Measurements from ENCODE around the gene POLD4.

Gene POLD4

DNA sequence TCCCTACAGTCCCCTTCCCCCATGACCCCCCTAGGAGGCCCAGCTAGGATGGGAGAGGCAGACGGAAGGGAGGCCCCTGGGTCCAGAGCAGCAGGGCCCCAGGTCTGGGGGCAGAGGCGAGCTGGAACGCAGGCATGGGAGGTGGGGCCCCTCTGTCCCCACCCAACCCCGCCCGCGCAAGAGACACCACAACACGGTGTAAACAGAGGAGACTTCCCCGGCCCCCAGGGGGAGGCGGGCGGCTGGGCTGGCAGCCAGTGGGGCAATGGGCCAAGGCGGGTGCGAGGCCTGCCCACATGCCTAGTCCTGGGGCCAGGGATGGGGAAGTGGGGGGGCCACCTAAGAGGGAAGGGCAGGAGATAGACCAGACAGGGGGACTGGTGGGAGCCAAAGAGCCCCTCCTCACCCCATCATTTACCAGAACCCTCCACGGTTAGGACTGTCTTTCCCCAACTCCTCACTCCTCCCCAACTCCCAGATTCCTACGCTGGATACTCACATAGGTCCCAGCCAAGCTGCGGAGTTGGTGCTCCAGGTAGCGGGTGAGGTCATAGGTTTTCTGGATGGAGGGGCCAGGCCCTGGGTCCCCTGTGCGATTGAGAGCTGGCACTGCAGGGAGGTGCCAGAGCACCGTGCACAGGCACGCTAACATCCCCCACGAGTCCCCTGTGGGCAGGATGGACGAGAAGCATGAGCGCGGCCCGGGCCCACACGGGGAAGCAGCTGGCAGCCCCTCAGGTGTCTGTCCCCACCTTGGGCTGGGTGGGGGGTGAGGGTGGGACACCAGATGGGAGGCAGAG lies 13.8 kb upstream of the POLD4 start:
- no peak for DNase-seq (ENCODE audit: low spot score)
- TF ChIP-seq, protein P1, sequence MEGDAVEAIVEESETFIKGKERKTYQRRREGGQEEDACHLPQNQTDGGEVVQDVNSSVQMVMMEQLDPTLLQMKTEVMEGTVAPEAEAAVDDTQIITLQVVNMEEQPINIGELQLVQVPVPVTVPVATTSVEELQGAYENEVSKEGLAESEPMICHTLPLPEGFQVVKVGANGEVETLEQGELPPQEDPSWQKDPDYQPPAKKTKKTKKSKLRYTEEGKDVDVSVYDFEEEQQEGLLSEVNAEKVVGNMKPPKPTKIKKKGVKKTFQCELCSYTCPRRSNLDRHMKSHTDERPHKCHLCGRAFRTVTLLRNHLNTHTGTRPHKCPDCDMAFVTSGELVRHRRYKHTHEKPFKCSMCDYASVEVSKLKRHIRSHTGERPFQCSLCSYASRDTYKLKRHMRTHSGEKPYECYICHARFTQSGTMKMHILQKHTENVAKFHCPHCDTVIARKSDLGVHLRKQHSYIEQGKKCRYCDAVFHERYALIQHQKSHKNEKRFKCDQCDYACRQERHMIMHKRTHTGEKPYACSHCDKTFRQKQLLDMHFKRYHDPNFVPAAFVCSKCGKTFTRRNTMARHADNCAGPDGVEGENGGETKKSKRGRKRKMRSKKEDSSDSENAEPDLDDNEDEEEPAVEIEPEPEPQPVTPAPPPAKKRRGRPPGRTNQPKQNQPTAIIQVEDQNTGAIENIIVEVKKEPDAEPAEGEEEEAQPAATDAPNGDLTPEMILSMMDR (IDR thresholded peaks at IDR 0.05; ENCODE audit: borderline replicate concordance, control extremely low read depth, extremely low read depth, insufficient read depth, missing control alignments), result no peak
- in situ Hi-C loops (cut with MboI; ENCODE audit: low sequenced_read_pairs, unreplicated experiment), result no loop called here

DNA sequence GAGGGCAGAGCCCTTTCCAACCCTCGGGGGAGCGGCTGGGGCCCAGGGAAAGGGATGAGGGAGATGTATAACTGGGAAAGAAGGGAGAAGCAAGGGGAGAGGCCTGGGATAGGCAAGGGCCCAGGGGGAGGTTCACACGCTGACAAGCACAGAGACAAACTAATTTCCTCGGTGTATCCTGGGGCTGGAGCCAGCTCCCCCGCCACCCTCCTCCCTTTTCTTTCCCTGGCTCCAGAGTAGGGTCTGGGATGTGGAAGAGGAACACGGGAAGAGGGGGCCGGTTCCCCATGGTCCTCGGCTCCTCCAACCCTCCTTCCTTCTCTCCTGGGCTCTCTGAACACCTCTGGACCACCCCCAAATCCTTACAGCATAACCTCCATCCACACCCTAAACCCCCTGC lies 13.2 kb upstream of the POLD4 start:
- TF ChIP-seq, protein P1 (IDR thresholded peaks at IDR 0.05; ENCODE audit: borderline replicate concordance, control extremely low read depth, extremely low read depth, insufficient read depth, missing control alignments), result no peak
- in situ Hi-C loops (cut with MboI; ENCODE audit: low sequenced_read_pairs, unreplicated experiment), result no loop called here

DNA sequence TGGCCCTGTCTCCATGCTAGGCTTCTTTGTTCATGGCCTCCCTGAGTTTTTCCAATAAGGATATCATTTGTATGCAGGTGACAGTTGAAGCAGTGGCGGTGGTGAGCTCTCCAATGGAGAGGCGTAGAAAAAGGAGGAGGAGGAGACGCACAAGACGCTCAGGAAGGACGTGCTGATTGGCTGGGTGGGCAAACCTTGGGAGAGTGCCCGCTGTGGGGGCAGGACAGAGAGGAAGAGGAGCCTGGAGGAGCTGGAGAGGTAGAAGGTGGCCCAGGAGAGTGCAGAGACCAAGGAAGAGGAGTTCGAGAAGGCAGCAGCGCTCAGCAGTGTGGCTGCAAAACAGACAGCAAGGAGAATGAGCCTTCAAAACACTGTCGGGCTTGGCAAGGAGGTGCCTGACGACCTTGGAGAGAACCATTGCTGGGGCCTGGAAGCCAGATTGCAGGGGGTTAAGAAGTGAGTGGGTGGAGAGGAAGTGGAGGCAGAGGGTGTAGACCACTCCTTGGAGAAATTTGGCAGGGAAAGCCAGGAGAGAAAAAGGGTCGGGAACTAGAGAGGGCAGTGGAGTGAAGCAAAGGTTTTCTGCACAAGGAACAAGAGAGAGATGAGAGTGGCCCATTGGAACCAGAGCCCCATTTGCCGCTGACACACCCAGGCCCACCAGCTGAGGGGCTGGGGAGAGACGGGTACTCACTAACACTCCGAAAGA lies 12.5 kb upstream of the POLD4 start:
- DNase-seq (ENCODE audit: low spot score), result no peak
- in situ Hi-C loops (cut with MboI; ENCODE audit: low sequenced_read_pairs, unreplicated experiment), result no loop called here
- TF ChIP-seq, protein P1 (IDR thresholded peaks at IDR 0.05; ENCODE audit: borderline replicate concordance, control extremely low read depth, extremely low read depth, insufficient read depth, missing control alignments), result no peak

More for the DNA sequence above, 13.2 kb upstream of the POLD4 start:
- DNase-seq (ENCODE audit: low spot score), result no peak

DNA sequence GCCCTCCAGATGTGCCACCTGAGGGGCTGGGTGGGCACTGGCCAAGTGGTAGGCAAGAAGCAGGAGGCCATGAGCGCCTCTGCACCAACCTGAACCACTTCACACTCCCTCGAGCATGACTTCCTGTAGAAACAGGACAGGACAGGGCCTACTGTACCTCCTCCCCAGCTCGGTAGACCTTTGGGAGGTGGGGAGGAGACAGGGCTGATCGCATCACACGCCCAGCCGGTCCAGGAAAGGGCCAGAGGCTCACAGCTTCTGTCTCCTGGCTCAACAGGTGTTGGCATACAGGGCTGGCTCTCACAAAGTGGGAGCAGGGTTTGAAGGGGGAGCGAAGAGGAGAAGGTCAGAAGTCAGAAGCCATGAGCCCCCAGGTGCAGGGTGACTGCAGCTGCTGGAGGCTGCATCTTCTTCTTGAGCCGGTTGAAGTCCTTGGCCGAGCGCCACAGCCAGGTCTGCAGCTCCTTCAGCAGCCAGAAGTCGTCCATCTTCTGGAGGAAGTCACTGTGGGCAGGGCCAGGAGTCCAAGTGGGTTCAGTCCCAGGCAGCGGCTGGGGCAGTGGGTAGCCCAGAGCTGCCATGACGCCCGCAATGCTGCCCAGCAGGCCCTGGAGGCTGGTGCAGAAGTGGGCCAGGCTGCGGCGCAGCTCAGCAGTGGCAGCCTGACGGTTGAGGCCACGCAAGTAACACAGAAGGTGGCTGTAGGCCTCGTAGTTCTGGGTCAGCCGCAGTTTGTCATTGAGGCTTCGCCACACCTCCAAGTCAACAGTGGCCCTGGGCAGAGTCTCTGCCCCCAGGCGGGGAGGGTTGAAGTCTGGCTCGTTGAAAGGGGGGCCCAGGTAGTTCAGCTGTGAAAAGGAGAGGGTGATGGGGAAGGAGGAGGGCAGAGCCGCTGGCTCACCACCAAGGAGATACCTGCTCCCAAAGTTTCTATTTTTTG lies 11.7 kb upstream of the POLD4 start:
- TF ChIP-seq, protein P1 (IDR thresholded peaks at IDR 0.05; ENCODE audit: borderline replicate concordance, control extremely low read depth, extremely low read depth, insufficient read depth, missing control alignments), result no peak
- DNase-seq (ENCODE audit: low spot score), result no peak
- in situ Hi-C loops (cut with MboI; ENCODE audit: low sequenced_read_pairs, unreplicated experiment), result no loop called here

DNA sequence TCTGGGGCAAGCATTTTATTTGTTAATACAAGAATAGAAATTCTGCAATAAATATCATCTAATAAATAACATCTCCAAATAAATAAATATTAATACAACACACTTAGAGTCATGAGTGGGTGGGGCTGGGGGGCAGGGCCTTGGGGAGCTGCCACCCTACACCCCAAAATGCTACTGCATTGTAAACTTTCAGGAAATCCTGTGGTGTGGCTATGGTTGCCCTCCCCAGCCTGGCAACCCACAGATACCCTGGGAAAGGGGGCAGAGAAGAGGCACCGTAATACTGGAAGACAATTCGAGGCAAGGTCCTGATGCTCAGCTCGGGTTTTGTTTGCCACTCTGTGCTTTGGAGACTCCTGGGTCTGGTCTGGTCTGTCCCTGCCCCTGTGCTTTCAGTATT lies 10.8 kb upstream of the POLD4 start:
- TF ChIP-seq, protein P1 (IDR thresholded peaks at IDR 0.05; ENCODE audit: borderline replicate concordance, control extremely low read depth, extremely low read depth, insufficient read depth, missing control alignments), result no peak
- in situ Hi-C loops (cut with MboI; ENCODE audit: low sequenced_read_pairs, unreplicated experiment), result no loop called here
- DNase-seq (ENCODE audit: low spot score), result no peak
